HEK293 (cell line): ENCODE data around the gene COX7A1.

ENCODE experiments used
- CTCF ChIA-PET: fragments of 350-600 bp; formaldehyde crosslinking; extraction: SDS; loops from one replicate; lab custom pipeline; 2021; ENCODE audit warnings: antibody characterized with exemption; lab: Yijun Ruan, JAX
- POLR2A ChIA-PET: fragments of 300-600 bp; formaldehyde crosslinking; extraction: SDS; loops from one replicate; lab custom pipeline; 2020; ENCODE audit warnings: antibody characterized with exemption, inconsistent platforms; lab: Yijun Ruan, JAX
- H3K27ac ChIP-seq: fragments of 200-500 bp; sonication (Bioruptor generic); 2 replicates; pipeline ENCODE4 v1.5.1; 2014; ENCODE audit warnings: low read depth, low read length, control low read depth, inconsistent platforms; ENCODE audit errors: extremely low read depth
- H3K36me3 ChIP-seq, 2 experiments: fragments of 200-500 bp in 1 of 2; sonication (Bioruptor generic) in 1 of 2; 1 replicate in 1 of 2; 2 replicates in 1 of 2; pipeline ENCODE4 v1.5.1; 2014 to 2017; ENCODE audit warnings: inconsistent platforms in 2 of 2, low read length in 2 of 2; ENCODE audit not compliant: control insufficient read depth in 2 of 2, insufficient read depth in 1 of 2
- H3K4me1 ChIP-seq: fragments of 200-500 bp; sonication (Bioruptor generic); 2 replicates; pipeline ENCODE4 v1.5.1; 2014; ENCODE audit warnings: mild to moderate bottlenecking, low read length, inconsistent platforms; ENCODE audit not compliant: control insufficient read depth, insufficient read depth
- H3K4me3 ChIP-seq: 2 replicates; pipeline ENCODE4 v1.5.1; 2011; ENCODE audit warnings: low read depth, mild to moderate bottlenecking, control low read depth, low read length, moderate library complexity
- H3K9me3 ChIP-seq: fragments of 200-500 bp; sonication (Bioruptor generic); 2 replicates; pipeline ENCODE4 v1.5.1; 2014; ENCODE audit warnings: low read depth, low read length, inconsistent platforms; ENCODE audit not compliant: control insufficient read depth, insufficient read depth
- HOXC10 ChIP-seq: sonication (generic); formaldehyde crosslinking; IDR thresholded peaks from 2 replicates; pipeline ENCODE4 v1.8.1; 2023; ENCODE audit warnings: mild to moderate bottlenecking, missing genetic modification reagents
- KLF16 ChIP-seq: fragments of 450-650 bp; formaldehyde crosslinking; IDR thresholded peaks from 2 replicates; pipeline ENCODE4 v1.5.1; 2017; ENCODE audit warnings: missing biosample characterization, missing genetic modification characterization
- MYNN ChIP-seq: fragments of 450-650 bp; formaldehyde crosslinking; IDR thresholded peaks from 2 replicates; pipeline ENCODE4 v1.5.1; 2016; ENCODE audit warnings: missing biosample characterization, missing genetic modification characterization, borderline replicate concordance
- OSR2 ChIP-seq: fragments of 450-650 bp; formaldehyde crosslinking; IDR thresholded peaks from 2 replicates; pipeline ENCODE4 v1.5.1; 2016; ENCODE audit warnings: missing biosample characterization, missing genetic modification characterization
- PBX3 ChIP-seq: sonication (generic); formaldehyde crosslinking; IDR thresholded peaks from 2 replicates; pipeline ENCODE4 v1.8.1; 2022; ENCODE audit warnings: mild to moderate bottlenecking, moderate library complexity, missing genetic modification reagents
- PRDM1 ChIP-seq: fragments of 450-650 bp; formaldehyde crosslinking; IDR thresholded peaks from 2 replicates; pipeline ENCODE4; 2016; ENCODE audit warnings: missing biosample characterization, missing genetic modification characterization
- REST ChIP-seq: fragments of 450-650 bp; formaldehyde crosslinking; IDR thresholded peaks from 2 replicates; pipeline ENCODE4 v1.5.1; 2016; ENCODE audit warnings: missing biosample characterization, missing genetic modification characterization
- ZBTB11 ChIP-seq: fragments of 450-650 bp; formaldehyde crosslinking; conservative IDR thresholded peaks from 2 replicates; pipeline ENCODE4 v1.5.1; 2016; ENCODE audit warnings: low read depth, missing biosample characterization, missing genetic modification characterization
- ZBTB8A ChIP-seq: fragments of 450-650 bp; formaldehyde crosslinking; IDR thresholded peaks from 2 replicates; pipeline ENCODE4 v1.5.1; 2016; ENCODE audit warnings: missing biosample characterization, missing genetic modification characterization
- ZFP41 ChIP-seq: fragments of 450-650 bp; formaldehyde crosslinking; IDR thresholded peaks from 2 replicates; pipeline ENCODE4 v1.5.1; 2016; ENCODE audit warnings: missing biosample characterization, missing genetic modification characterization, borderline replicate concordance
- ZNF174 ChIP-seq: fragments of 450-650 bp; formaldehyde crosslinking; IDR thresholded peaks from 2 replicates; pipeline ENCODE4 v1.5.0; 2017; ENCODE audit warnings: missing biosample characterization, mild to moderate bottlenecking, missing genetic modification characterization
- ZNF280C ChIP-seq: fragments of 450-650 bp; formaldehyde crosslinking; IDR thresholded peaks from 2 replicates; pipeline ENCODE4 v1.5.1; 2016; ENCODE audit warnings: missing biosample characterization, missing genetic modification characterization
- ZNF350 ChIP-seq: fragments of 450-650 bp; formaldehyde crosslinking; IDR thresholded peaks from 2 replicates; pipeline ENCODE4 v1.5.0; 2017; ENCODE audit warnings: missing biosample characterization, mild to moderate bottlenecking, missing genetic modification characterization
- ZNF404 ChIP-seq: fragments of 450-650 bp; formaldehyde crosslinking; IDR thresholded peaks from 2 replicates; pipeline ENCODE4 v1.5.1; 2017; ENCODE audit warnings: missing biosample characterization, missing genetic modification characterization
- ZNF449 ChIP-seq: fragments of 450-650 bp; formaldehyde crosslinking; IDR thresholded peaks from 2 replicates; pipeline ENCODE4 v1.5.1; 2017; ENCODE audit warnings: missing biosample characterization, mild to moderate bottlenecking, missing genetic modification characterization, moderate library complexity
- ZNF48 ChIP-seq: fragments of 450-650 bp; formaldehyde crosslinking; IDR thresholded peaks from 2 replicates; pipeline ENCODE4 v1.5.1; 2016; ENCODE audit warnings: missing biosample characterization, missing genetic modification characterization
- ZNF555 ChIP-seq: fragments of 450-650 bp; formaldehyde crosslinking; conservative IDR thresholded peaks from 2 replicates; pipeline ENCODE4 v1.5.1; 2017; ENCODE audit warnings: missing biosample characterization, mild to moderate bottlenecking, missing genetic modification characterization, inconsistent platforms
- ZNF623 ChIP-seq: fragments of 450-650 bp; formaldehyde crosslinking; IDR thresholded peaks from 2 replicates; pipeline ENCODE4 v1.5.1; 2016; ENCODE audit warnings: missing biosample characterization, missing genetic modification characterization
- ZNF626 ChIP-seq: fragments of 450-650 bp; sonication (Bioruptor Pico); formaldehyde crosslinking; IDR thresholded peaks from 2 replicates; pipeline ENCODE4 v1.5.1; 2018; ENCODE audit warnings: missing biosample characterization, missing genetic modification characterization, inconsistent platforms
- ZNF658 ChIP-seq: fragments of 450-650 bp; formaldehyde crosslinking; IDR thresholded peaks from 2 replicates; pipeline ENCODE4; 2016; ENCODE audit warnings: missing biosample characterization, missing genetic modification characterization
- ZNF776 ChIP-seq: fragments of 450-650 bp; formaldehyde crosslinking; IDR thresholded peaks from 2 replicates; pipeline ENCODE4 v1.5.0; 2017; ENCODE audit warnings: missing biosample characterization, missing genetic modification characterization, borderline replicate concordance
- ZNF830 ChIP-seq: fragments of 450-650 bp; IDR thresholded peaks from 2 replicates; pipeline ENCODE4 v1.5.0; 2018; ENCODE audit warnings: missing biosample characterization, missing genetic modification characterization, low read depth, mild to moderate bottlenecking, moderate library complexity

Gene COX7A1

GRCh38 chr19:36141039-36141927 is 11.0 kb downstream of the COX7A1 start (continued):
- TF ChIP-seq ZNF280C (tag by site-specific recombination) (no peak), ZNF626 (no peak), PRDM1 (tag by site-specific recombination) (no peak), REST (tag by site-specific recombination) (no peak), ZFP41 (tag by site-specific recombination) (no peak)

GRCh38 chr19:36140304-36141038 is 11.8 kb downstream of the COX7A1 start:
- peaks cover 14% of the 10 kb centered on the region for H3K4me1 ChIP-seq
- no peaks in the 10 kb centered on the region for H3K9me3 ChIP-seq
- H3K27ac ChIP-seq: peak overlapping the region; percentile 94
- peak overlapping the region; percentile 80 for H3K4me3 ChIP-seq
- ChIA-PET CTCF (interaction anchor here (0.6 to 1.2 kb wide), 6 partner anchors 13 to 540 kb away, joined by 3 to 5 read pairs (median 3); no protein-coding TSS in a partner anchor), POLR2A (interaction anchor here (0.5 to 5.4 kb wide), 15 partner anchors 11 to 596 kb away, joined by 3 to 87 read pairs (median 5); partner anchors contain the start of genes COX7A1, POLR2I, TBCB and THAP8)
- peaks cover 30% of the 10 kb centered on the region in 2 experiments for H3K36me3 ChIP-seq
- TF ChIP-seq ZNF623 (tag by site-specific recombination) (no peak), ZNF404 (tag by site-specific recombination) (no peak), ZBTB8A (peak; percentile 82), ZNF776 (tag by site-specific recombination) (no peak), ZNF449 (tag by site-specific recombination) (peak; percentile 63), OSR2 (tag by site-specific recombination) (no peak), ZNF658 (tag by site-specific recombination) (no peak), ZNF830 (no peak), ZNF174 (tag by site-specific recombination) (no peak), ZNF626 (no peak), PBX3 (no peak), ZNF350 (tag by site-specific recombination) (no peak), MYNN (tag by site-specific recombination) (no peak), KLF16 (tag by site-specific recombination) (no peak; the same call in none of the 2 replicates), ZBTB11 (tag by site-specific recombination) (peak; percentile 80), ZNF555 (tag by site-specific recombination) (no peak), ZNF48 (no peak), HOXC10 (CRISPR knock-in tag) (no peak)
